ENCODE measurements around the gene SH3GL2.

Gene SH3GL2

DNA sequence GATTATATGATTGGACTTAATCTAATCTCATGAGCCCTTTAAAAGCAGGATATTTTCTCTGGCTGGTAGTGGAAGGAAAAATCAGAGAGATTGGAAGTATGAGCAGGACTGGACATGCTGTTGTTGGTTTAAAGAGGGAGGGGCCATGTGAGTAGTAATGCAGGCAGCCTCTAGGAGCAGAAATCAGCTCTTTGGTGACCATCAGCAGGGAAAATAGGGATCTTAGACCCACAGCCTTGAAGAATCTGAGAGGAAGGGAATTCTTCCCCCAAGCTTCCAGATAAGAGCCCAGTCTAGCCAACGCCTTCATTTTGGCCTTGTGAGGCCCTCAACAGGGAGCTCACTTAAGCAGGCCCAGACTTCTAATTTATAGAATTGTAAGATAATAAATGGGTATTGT, 9.5 kb downstream of the SH3GL2 start:
- DNase-seq (ENCODE audit: low spot score): no peak

DNA sequence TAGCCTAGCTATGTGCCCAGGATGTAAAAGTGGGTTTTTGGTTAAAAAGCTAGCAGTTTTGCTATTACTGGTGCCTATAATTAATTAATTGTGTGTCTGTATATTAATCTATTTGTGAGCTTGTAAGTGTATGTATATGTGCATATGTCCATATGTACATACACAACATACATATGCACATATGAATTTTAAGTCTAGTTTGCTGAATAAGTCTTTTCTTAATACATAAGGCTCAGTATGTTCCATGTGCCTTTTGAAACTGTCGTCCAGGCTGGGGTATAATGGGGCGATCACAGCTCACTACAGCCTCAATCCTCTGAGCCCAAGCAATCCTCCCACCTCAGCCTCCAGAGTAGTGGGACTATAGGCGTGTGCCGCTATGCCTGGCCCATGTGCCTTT, 10.1 kb downstream of the SH3GL2 start:
- TF ChIP-seq, protein P1, sequence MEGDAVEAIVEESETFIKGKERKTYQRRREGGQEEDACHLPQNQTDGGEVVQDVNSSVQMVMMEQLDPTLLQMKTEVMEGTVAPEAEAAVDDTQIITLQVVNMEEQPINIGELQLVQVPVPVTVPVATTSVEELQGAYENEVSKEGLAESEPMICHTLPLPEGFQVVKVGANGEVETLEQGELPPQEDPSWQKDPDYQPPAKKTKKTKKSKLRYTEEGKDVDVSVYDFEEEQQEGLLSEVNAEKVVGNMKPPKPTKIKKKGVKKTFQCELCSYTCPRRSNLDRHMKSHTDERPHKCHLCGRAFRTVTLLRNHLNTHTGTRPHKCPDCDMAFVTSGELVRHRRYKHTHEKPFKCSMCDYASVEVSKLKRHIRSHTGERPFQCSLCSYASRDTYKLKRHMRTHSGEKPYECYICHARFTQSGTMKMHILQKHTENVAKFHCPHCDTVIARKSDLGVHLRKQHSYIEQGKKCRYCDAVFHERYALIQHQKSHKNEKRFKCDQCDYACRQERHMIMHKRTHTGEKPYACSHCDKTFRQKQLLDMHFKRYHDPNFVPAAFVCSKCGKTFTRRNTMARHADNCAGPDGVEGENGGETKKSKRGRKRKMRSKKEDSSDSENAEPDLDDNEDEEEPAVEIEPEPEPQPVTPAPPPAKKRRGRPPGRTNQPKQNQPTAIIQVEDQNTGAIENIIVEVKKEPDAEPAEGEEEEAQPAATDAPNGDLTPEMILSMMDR (IDR thresholded peaks at IDR 0.05; ENCODE audit: extremely low read depth, missing control alignments): no peak
- no peak for DNase-seq (ENCODE audit: low spot score)

More for the DNA sequence above, 9.5 kb downstream of the SH3GL2 start:
- TF ChIP-seq, protein P1 (IDR thresholded peaks at IDR 0.05; ENCODE audit: extremely low read depth, missing control alignments): no peak

DNA sequence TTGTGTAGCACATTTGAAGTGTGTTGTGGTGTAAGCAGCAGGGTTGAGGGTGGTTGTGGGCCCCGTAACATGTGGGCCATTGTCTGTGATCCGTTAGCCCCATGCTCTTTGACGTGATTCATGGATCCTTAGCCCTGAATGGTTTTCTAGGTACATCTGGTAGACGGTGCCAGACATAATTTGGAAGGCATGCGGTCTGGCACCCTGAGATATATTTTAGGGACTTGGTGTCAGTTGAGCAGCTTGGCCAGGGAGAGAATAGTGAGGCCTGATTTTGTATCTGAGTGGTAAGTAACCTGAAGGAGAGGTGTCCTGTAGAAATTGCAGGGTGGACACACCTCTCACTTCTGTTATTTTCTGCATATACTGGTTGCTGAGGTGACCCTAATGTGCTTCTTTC, 10.9 kb downstream of the SH3GL2 start:
- TF ChIP-seq, protein P1 (IDR thresholded peaks at IDR 0.05; ENCODE audit: extremely low read depth, missing control alignments): no peak
- no peak for DNase-seq (ENCODE audit: low spot score)

DNA sequence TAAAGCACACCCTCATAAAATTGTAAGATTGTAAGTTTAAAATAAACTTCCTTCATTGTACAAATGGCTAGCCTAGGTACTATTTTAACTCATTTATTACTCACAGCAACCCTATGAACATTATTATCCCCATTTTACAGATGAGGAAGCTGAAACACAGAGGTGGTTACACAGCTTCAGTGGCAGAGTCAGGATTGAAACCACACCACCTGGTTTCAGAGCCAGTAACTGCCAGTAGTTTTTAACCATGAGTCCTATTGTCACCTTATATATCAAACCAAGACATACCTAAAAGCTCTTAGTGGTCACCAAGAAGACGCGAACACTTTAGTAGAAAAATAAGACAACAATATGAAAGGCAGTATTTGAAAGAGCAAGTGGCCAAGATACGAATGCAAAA, 16.1 kb downstream of the SH3GL2 start:
- no peak for DNase-seq (ENCODE audit: low spot score)
- TF ChIP-seq, protein P1 (IDR thresholded peaks at IDR 0.05; ENCODE audit: extremely low read depth, missing control alignments): no peak

DNA sequence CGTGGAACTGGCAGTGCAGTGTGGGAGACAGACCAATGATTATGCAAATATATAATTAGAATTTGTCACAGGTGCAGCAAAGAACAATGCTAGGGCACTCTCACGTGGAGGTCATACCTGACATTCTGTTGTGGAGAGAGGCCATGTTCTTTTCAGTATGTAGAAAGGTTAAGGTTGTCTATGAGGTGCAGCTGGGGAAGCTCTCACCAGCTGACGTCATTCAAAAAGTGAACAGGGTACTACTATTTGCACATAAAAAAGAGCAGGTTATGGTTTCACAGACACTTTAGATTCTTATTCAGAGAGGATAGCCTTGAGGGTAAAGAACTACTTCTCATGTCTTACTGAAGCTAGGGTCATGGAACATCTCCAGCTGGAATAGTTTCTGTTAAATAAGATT, 19.1 kb downstream of the SH3GL2 start:
- no peak for DNase-seq (ENCODE audit: low spot score)
- TF ChIP-seq, protein P1 (IDR thresholded peaks at IDR 0.05; ENCODE audit: extremely low read depth, missing control alignments): no peak

DNA sequence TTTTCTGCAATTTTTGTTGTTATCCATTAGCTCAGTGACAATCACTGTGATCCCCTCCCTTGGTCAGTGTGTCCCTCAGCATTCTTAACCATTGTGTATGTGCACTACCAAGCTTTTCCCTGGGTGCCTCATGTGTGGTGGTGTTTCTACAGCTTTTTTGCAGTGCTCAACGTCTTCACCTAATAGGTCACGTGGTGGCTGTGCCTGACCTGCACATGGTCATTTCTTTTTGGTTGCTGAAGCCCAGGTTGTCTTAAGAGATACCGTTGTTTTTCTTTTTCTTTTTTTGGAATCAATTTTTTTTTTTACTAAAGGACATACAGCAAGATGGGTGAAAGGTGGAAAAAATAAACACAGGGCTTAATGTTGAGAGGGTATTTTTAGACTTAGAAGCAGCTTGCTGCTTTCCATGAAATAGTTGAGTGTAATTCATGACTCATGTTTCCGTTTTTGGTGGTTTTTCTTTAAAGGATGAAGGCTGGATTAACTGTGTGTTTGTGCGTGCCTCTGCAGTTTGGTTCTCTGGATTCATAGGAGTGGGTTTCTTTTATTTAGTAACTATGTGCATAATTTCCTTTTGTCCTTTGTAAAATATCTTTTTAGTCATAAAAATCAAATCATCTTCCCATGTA, 22.2 kb downstream of the SH3GL2 start:
- TF ChIP-seq, protein P1 (IDR thresholded peaks at IDR 0.05; ENCODE audit: extremely low read depth, missing control alignments): no peak

DNA sequence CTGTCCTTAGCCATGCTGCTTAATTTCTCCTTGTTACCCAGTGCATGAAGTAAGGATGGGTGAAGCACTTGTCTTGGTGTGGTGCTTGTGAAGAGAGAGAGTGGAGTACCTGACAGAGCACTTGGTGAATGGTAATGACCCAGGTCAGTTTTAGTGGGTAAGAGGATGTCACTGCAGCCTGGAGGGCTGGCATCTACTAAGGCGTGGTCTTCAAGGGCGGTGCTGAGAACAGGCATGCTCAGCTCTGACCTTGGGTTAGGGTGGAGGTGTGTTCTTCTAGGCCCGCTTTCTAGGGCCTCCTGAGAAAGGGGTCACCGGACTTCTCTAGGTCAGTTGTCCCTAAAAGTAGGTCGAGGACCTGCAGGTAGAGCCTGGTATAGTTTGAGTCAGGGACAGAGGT, 25.7 kb downstream of the SH3GL2 start:
- TF ChIP-seq, protein P1 (IDR thresholded peaks at IDR 0.05; ENCODE audit: extremely low read depth, missing control alignments): no peak
- DNase-seq (ENCODE audit: low spot score): no peak

More for the DNA sequence above, 22.2 kb downstream of the SH3GL2 start:
- no peak for DNase-seq (ENCODE audit: low spot score)
